Loucy (cell line): ENCODE measurements around the gene GNG13.
"Not testable (repeated sequence)": the region's sequence is repeated elsewhere in the genome, so short reads cannot be mapped to it uniquely, and the experiment has no call there.

Experiments used
- H2AFZ ChIP-seq: fragments of 200-600 bp; sonication (generic); 2 replicates; pipeline ENCODE4 v1.6.0; 2016; ENCODE audit warnings: antibody characterized with exemption, mild to moderate bottlenecking, low read length, moderate library complexity
- H3F3A ChIP-seq: fragments of 200-600 bp; 2 replicates; pipeline ENCODE4 v1.6.0; 2016; ENCODE audit warnings: antibody characterized with exemption, low read depth, mild to moderate bottlenecking
- H3K27me3 ChIP-seq: fragments of 200-600 bp; sonication (generic); 2 replicates; pipeline ENCODE4 v1.6.1; 2014; ENCODE audit warnings: low read length, mild to moderate bottlenecking; ENCODE audit not compliant: insufficient read depth, poor library complexity, severe bottlenecking
- H3K36me3 ChIP-seq: fragments of 200-600 bp; sonication (generic); 2 replicates; pipeline ENCODE4 v1.6.1; 2016; ENCODE audit warnings: low read length; ENCODE audit not compliant: insufficient read depth
- H3K4me1 ChIP-seq: fragments of 200-600 bp; sonication (generic); 2 replicates; pipeline ENCODE4 v1.5.1; 2014; ENCODE audit warnings: low read length, mild to moderate bottlenecking; ENCODE audit not compliant: insufficient read depth, poor library complexity, severe bottlenecking
- H3K4me2 ChIP-seq: fragments of 200-600 bp; sonication (generic); 2 replicates; pipeline ENCODE4 v1.6.0; 2014; ENCODE audit warnings: antibody characterized with exemption, low read length, low read depth, mild to moderate bottlenecking; ENCODE audit not compliant: poor library complexity, severe bottlenecking
- H3K4me3 ChIP-seq: fragments of 200-600 bp; sonication (generic); 2 replicates; pipeline ENCODE4 v1.5.1; 2014; ENCODE audit warnings: low read length, mild to moderate bottlenecking, mixed read lengths; ENCODE audit not compliant: poor library complexity, severe bottlenecking
- H3K79me2 ChIP-seq: fragments of 200-600 bp; sonication (generic); 2 replicates; pipeline ENCODE4 v1.6.1; 2014; ENCODE audit warnings: low read length; ENCODE audit not compliant: insufficient read depth
- H3K9ac ChIP-seq: fragments of 200-600 bp; sonication (generic); 2 replicates; pipeline ENCODE4 v1.6.0; 2014; ENCODE audit warnings: mild to moderate bottlenecking, low read depth, low read length, moderate library complexity; ENCODE audit not compliant: poor library complexity, severe bottlenecking
- H3K9me2 ChIP-seq: fragments of 200-600 bp; sonication (generic); replicated peaks from 2 replicates; pipeline ENCODE4 v1.6.1; 2016; ENCODE audit warnings: low read depth, low read length, mixed read lengths
- H3K9me3 ChIP-seq: fragments of 200-600 bp; sonication (generic); 2 replicates; pipeline ENCODE4 v1.6.1; 2014; ENCODE audit warnings: mild to moderate bottlenecking, antibody characterized with exemption, low read length, low read depth; ENCODE audit not compliant: insufficient read depth
- H4K20me1 ChIP-seq: fragments of 200-600 bp; sonication (generic); 2 replicates; pipeline ENCODE4 v1.6.0; 2014; ENCODE audit warnings: antibody characterized with exemption, low read length, mild to moderate bottlenecking; ENCODE audit not compliant: insufficient read depth, poor library complexity, severe bottlenecking
- EZH2phosphoT487 ChIP-seq: fragments of 200-600 bp; IDR thresholded peaks from 2 replicates; pipeline ENCODE4 v1.6.1; 2018; ENCODE audit warnings: antibody characterized with exemption, mild to moderate bottlenecking, moderate library complexity, borderline replicate concordance
- TF ChIP-seq, protein P1 (sequence below): fragments of 200-600 bp; sonication (generic); conservative IDR thresholded peaks from 2 replicates; pipeline ENCODE4 v1.5.1; 2014; ENCODE audit warnings: mild to moderate bottlenecking, antibody characterized with exemption, low read length

GNG13 gene

DNA sequence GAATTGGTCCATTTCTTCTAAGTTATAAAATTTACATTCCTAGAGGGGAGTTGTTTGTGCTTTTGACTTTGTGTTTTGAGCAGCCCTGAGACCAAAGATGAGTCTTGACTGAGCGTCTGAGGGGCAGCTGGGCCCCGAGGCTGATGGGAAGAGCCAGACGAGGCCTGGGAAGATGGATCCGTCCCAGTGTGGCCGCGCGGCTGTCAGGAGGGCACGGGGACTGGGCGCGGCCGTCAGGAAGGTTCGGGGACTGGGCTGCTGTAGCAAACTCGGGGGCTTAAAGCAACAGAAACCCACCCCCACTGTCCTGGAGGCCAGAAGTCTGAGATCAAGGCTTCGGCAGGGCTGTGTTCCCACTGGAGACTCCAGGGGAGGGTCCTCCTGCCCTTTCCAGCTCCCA is 38.2 kb upstream of the GNG13 start:
- no peaks in the 10 kb centered on the region for H3K79me2 ChIP-seq
- TF ChIP-seq, protein P1, sequence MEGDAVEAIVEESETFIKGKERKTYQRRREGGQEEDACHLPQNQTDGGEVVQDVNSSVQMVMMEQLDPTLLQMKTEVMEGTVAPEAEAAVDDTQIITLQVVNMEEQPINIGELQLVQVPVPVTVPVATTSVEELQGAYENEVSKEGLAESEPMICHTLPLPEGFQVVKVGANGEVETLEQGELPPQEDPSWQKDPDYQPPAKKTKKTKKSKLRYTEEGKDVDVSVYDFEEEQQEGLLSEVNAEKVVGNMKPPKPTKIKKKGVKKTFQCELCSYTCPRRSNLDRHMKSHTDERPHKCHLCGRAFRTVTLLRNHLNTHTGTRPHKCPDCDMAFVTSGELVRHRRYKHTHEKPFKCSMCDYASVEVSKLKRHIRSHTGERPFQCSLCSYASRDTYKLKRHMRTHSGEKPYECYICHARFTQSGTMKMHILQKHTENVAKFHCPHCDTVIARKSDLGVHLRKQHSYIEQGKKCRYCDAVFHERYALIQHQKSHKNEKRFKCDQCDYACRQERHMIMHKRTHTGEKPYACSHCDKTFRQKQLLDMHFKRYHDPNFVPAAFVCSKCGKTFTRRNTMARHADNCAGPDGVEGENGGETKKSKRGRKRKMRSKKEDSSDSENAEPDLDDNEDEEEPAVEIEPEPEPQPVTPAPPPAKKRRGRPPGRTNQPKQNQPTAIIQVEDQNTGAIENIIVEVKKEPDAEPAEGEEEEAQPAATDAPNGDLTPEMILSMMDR = no peak
- TF ChIP-seq EZH2phosphoT487 = no peak
- no peaks in the 10 kb centered on the region for H3K36me3 ChIP-seq
- H3F3A ChIP-seq = no peaks in the 10 kb centered on the region
- H3K9ac ChIP-seq = no peak overlapping the region
- no peak overlapping the region for H3K4me3 ChIP-seq
- no peaks in the 10 kb centered on the region; the same call in 1 of the 2 replicates for H3K9me3 ChIP-seq
- no peak overlapping the region for H3K4me2 ChIP-seq
- H2AFZ ChIP-seq = no peak overlapping the region
- H3K9me2 ChIP-seq = no peaks in the 10 kb centered on the region
- H3K27me3 ChIP-seq = no peaks in the 10 kb centered on the region
- H4K20me1 ChIP-seq = no peaks in the 10 kb centered on the region
- H3K4me1 ChIP-seq = no peaks in the 10 kb centered on the region

- H3K4me3 ChIP-seq, H2AFZ ChIP-seq, H3K79me2 ChIP-seq, H3K36me3 ChIP-seq, H4K20me1 ChIP-seq, H3K9me2 ChIP-seq, H3K9ac ChIP-seq, H3K4me1 ChIP-seq, H3K27me3 ChIP-seq, H3K9me3 ChIP-seq, H3F3A ChIP-seq, H3K4me2 ChIP-seq: not testable (repeated sequence)
Observed at GRCh38 chr16:836822-837221, 36.3 kb upstream of the GNG13 start.

- Histone ChIP-seq H3K4me3 (no peak overlapping the region), H3K4me1 (no peaks in the 10 kb centered on the region), H3K79me2 (no peaks in the 10 kb centered on the region), H3F3A (no peaks in the 10 kb centered on the region), H3K9me2 (no peaks in the 10 kb centered on the region), H3K36me3 (no peaks in the 10 kb centered on the region), H3K4me2 (no peak overlapping the region), H2AFZ (no peak overlapping the region), H3K9ac (no peak overlapping the region), H3K9me3 (no peaks in the 10 kb centered on the region; the same call in 1 of the 2 replicates), H4K20me1 (no peaks in the 10 kb centered on the region), H3K27me3 (no peaks in the 10 kb centered on the region)
- TF ChIP-seq, protein P1 = no peak
- no peak for TF ChIP-seq EZH2phosphoT487
Observed at GRCh38 chr16:836221-836620, 35.7 kb upstream of the GNG13 start.

- Histone ChIP-seq H3K9ac (no peak overlapping the region), H3K4me1 (no peaks in the 10 kb centered on the region), H3K4me2 (no peak overlapping the region), H3K79me2 (no peaks in the 10 kb centered on the region), H3K9me3 (no peaks in the 10 kb centered on the region; the same call in 1 of the 2 replicates), H3K27me3 (no peaks in the 10 kb centered on the region), H3K4me3 (no peak overlapping the region), H2AFZ (no peak overlapping the region), H3K9me2 (no peaks in the 10 kb centered on the region), H3F3A (no peaks in the 10 kb centered on the region), H4K20me1 (no peaks in the 10 kb centered on the region), H3K36me3 (no peaks in the 10 kb centered on the region)
- TF ChIP-seq EZH2phosphoT487 = no peak
Observed at GRCh38 chr16:835373-835772, 34.8 kb upstream of the GNG13 start.
